DMS114 treated with DMSO at 0.1 percent for 48 hours (cell line): ENCODE measurements around the gene TAF4.

Source experiments
- DNase-seq: peaks from one replicate; lab custom pipeline; 2025; ENCODE audit not compliant: unreplicated experiment; lab: John Stamatoyannopoulos, UW

The TAF4 gene

DNA sequence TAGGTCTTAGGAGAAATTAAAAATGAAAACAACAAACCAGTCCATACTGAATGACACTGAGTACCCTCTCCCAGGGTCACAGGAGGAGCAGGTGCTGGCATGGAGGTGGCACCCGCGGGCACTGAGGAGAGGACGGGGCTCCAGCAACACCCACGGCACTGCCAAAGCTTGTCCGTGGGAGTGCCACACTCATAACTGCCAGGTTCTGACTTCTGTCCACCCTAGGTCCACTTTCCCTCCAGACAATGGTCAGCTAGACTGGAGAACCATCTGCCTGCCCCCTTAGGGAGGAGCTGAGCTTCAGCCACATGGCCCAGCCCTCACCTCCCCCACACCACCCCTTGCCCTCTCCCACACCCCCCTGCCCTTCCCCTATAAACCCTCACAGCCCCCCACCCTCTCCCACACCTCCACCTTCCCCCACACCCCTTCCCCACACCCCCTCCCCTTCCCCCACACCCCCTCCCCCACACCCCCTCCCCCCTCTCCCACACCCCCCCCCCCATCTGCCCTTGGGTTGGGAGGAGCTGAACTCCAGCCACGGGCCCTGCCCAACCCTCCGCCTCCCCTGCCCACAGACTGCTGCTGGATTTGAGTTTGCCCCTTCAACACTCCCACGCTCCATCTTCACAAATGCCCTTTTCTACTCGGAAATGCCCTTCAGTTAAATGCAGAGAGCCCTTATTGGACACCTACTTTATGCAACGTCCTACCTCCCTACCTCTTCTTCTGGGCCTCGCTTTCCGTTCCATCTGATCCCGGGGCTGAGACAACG is 129.6 kb downstream of the TAF4 start:
- DNase-seq, result no peak

GRCh38 chr20:61934716-61935530 is 130.8 kb downstream of the TAF4 start:
- DNase-seq, result no peak

DNA sequence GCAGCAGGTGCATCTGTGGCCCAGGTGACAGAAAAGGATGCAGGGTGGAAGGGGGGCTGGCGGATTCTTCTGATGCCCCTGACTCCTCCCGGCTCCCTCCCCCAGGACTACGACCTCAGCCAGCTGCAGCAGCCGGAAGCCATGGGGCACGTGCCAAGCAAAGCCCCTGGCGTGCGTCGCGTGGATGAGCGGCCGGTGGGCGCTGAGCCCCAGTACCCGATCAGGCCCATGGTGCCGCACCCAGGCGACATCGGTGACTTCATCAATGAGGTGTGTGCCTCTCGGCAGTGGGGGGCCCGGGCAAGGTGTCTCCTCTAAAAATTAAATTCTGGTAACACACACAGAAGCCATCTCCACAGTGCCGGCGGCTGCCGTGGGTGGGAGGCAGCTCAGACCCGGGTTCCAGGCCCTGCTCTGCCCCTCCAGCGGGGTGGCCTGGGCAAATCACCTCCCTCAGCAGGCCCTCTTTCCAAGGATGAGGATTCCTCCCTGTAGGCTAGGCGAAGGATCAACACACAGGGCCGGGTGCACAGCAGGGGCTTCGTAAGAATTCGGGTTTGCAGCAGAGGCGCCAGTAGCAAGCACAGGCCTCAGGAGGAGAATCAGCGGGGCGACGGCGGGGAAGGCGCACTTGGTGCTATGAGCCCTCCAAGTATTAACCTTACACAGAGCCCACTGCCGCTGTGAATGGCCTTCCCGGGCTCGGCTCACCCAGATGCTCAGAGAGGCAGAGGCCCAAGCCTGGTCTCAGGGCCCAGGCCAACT is 131.5 kb downstream of the TAF4 start:
- no peak for DNase-seq

GRCh38 chr20:61933481-61933950 is 132.2 kb downstream of the TAF4 start:
- DNase-seq, result no peak

DNA sequence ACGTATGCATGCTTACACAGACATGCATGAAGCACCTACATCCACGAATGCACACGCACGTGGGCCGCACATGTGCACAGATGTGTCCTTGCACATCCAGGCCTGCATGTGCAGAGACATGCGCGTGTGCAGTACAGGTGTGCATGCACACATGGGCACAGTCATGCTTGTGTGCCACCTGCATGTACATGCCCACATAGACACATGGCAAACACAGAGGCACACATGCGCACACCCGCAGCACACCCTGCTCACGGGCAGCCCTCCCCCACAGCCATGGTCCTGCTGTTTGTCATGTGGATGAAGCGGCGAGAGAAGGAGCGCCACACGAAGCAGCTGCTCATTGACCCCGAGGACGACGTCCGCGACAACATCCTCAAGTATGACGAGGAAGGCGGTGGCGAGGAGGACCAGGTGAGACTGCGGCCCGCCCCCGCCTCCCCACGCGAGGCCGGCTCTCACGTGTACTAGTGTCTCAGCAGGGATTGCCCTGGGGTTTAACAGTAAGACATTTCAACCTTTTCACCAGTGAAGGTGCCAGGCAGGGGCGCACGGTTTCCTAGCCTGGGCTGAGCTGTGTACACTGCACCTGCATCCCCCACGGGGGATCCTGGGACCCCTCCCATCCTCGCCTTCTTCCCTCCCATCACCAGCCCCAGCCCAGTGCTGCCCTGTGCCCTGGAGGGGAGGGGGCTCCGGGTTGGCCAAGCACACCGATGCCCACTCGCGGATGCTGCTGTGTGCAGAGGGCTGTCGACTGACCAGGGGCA is 132.8 kb downstream of the TAF4 start:
- DNase-seq, result no peak

- no peak for DNase-seq
Observed at GRCh38 chr20:61932199-61932592, 133.5 kb downstream of the TAF4 start.

DNA sequence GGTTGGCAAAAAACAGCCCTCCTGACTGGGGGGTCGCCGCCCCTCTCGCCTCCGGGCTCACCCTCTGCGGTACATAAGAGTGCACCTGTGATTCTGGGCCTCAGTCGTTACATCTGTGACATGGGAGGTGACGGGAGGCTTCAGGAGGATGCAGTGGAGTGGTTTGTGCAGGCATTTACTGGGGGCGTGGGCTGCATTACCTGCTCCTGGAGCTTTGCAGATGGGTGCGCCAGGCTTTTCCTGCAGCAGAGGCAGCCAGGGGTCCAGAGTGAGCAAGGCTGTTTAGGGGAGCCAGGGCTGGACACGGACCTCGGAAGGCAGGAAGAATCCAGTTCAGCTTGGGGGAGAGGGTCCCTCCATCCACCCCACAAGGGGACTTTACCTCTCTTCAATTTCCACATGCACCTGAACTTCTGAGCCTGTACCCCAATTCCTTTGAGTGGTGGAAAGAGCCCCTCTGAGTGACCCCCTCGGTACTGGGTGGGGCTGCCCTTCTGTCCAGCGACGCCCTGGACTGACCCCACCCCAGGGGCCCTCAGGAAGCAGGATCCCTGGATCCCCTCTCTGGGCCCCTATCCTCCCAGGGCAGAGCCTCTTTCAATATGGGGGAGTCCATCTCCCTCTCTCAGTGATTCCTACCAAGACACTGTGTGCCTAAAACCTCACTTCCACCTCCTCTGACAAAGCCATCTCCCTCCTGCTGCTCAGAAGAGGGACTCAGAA is 134.0 kb downstream of the TAF4 start:
- no peak for DNase-seq

GRCh38 chr20:61930776-61931475 is 134.8 kb downstream of the TAF4 start:
- DNase-seq, result no peak

- DNase-seq, result no peak
Observed at GRCh38 chr20:61929971-61930666, 135.6 kb downstream of the TAF4 start.

DNA sequence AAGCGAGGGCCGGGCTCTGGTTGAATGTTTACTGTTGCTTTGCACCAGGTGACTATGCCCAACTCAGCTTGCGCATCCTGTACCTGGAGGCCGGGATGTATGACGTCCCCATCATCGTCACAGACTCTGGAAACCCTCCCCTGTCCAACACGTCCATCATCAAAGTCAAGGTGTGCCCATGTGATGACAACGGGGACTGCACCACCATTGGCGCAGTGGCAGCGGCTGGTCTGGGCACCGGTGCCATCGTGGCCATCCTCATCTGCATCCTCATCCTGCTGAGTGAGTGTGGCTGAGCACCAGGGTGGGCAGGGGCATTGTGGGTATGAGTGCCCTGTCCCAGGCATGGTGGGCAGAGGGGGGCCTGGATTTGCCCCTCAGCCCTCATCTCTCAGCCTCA is 136.1 kb downstream of the TAF4 start:
- no peak for DNase-seq

- no peak for DNase-seq
Observed at GRCh38 chr20:61927826-61928541, 137.7 kb downstream of the TAF4 start.

GRCh38 chr20:61927193-61927825 is 138.4 kb downstream of the TAF4 start:
- DNase-seq, result no peak

GRCh38 chr20:61926796-61927192 is 138.9 kb downstream of the TAF4 start:
- DNase-seq, result no peak

- no peak for DNase-seq
Observed at GRCh38 chr20:61926253-61926613, 139.4 kb downstream of the TAF4 start.

GRCh38 chr20:61925555-61926252 is 140.0 kb downstream of the TAF4 start:
- no peak for DNase-seq

DNA sequence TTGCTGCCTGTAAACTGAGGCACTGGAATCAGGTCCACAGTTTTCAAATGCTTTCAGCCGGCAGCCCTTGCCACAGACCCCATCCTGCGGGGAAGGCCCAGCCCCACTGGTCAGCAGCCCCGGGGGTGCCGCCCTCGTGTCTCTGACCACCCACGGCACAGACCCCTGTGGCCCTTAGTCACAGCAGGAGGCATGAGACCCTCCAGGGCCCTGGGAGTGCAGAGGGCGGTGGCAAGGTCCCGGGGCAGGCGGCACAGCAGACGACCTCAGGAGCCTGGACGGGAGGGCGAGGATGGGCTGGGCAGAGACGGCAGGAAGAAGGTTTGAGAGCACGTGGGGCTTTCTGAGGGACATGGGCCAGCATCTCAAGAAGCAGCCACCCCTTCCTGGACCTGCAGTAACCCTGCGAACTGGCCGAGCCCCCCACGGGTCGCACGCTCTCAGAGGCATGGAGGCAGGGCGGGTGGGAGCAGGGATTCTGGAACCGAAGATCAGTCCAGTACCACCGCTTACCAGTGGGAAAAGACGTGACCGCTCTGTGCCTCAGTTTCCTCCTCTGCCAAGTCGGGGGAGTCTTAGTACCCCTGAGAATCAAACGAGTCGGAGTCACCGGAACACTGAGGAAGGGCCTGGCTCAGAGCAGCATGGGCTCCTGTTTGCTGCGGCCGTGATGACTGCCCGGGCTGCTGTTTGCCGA is 140.7 kb downstream of the TAF4 start:
- no peak for DNase-seq
